NCI-H748 treated with DMSO at 0.1 percent for 48 hours (cell line): Measurements from ENCODE around the gene C13orf42.

Source experiments
- DNase-seq: peaks from one replicate; lab custom pipeline; 2025; lab: John Stamatoyannopoulos, UW

The C13orf42 gene

DNA sequence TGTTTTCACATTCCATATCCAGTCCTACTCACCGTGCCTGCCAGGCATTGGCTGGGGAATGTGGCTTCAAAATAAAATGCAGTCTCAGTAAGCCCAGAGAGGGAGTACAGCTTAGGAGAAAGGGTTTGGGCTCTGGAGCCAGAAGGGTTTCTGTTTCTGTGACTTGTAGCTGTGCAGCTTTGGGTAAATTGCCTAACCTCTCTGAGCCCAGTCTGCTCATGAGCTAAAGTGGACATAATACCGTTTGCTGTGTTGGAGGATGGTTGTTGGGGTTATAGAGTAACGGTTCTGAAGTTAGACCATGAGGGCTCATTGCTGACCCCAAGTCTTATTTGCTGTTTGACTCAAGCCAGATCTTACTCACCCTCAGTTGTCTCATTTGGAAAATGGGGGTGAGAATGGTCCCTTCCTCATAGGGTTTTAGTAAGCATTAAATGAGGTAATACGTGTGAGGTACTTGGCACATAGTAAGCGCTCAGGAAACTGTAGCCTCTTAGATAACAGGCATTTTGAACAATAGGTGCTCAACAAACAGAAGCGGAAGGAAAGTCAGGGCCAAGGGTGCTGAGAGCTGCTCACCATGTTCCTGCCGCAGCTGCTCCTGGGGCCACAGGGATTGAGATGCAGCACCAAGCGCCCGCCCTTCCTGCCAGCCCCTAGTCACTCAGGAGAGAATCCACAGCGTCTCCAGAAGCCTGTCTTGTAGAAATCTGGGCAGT, 45.5 kb downstream of the C13orf42 start:
- DNase-seq: no peak

DNA sequence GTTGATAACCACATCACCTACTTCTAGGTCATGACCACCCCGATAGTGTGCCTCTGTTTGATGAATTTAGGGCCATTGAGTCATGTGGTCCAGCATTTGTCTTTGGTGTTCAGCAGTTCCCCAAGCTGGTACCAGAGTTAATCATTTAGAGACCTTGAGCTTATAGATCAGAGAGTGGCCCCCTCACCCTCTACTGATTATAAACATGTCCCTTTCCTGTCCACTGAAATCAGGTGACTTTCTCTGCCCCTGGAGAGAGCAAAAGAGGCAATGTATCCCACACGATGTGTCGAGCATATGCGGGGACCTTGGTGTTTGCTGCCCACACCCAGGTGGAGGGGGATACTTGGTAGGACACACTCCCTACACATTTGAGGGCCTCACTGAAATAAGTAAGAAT, 46.3 kb downstream of the C13orf42 start:
- no peak for DNase-seq

DNA sequence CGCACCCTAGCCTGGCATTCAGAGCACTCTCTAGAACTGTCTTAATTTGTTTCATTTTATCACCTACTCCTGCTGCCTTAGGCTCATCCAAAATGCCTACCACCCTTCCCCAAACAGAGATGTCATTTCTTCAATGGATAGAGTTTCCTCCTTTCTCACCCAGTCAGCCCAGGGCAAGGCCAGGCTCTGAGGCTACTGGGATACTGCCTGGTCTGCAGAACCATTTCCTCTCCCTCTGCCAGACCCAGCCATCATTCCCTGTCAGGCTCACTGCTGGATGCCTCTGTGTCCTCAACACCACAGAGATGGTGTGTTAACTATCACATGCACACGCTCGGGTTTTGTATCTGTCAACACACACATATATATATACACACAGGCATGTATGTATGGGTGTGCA, 47.2 kb downstream of the C13orf42 start:
- no peak for DNase-seq

DNA sequence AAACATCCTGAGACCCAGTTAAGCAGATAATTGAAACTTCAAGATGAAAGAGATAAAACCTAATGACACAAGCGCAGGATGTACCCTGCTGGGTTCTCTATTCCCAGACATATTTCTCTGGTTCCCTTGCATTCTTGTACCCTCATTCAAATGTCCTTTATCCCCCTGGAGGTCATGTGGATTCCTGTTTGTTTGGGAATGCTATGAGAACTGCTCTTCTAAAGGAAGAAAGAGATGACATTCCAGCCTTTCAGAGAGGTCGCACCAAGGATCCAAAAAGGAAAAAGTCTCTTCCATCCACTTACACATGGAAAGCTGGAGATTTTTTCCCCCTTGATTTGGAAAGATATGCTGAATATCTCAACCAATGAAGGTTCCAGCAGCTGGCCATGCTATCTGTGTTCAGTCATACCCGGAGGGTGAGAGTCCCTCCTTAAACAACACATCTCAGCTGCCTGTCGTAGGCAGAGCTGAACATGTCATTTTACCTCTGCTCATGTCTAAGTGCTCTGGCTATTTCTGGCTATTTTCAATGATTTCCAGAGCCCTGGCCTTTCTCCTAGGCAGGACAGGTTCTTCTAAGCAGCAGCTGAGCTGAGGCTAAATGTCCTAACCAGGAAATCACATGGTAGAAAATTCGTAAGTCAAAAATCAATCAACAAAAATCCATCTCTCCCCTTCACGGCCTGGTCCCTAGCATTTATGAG, 52.5 kb downstream of the C13orf42 start:
- no peak for DNase-seq

DNA sequence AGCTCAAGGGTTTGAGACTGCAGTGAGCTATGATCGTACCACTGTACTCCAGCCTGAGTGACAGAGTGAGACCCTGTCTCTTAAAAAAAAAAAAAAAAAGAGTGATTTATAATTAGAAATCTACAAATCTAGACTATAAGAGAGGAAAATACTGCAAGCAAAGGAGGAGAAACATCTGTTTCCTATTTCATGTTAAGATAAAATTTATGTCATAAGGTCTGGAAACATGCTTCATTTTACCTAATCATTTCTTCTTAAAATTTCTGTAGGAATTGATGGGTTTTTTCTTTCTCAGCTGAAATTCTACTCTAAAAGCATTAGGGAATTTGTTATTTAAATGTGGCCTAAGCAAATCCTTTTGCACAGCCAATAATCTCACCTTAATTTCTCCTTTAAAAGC, 53.2 kb downstream of the C13orf42 start:
- no peak for DNase-seq

DNA sequence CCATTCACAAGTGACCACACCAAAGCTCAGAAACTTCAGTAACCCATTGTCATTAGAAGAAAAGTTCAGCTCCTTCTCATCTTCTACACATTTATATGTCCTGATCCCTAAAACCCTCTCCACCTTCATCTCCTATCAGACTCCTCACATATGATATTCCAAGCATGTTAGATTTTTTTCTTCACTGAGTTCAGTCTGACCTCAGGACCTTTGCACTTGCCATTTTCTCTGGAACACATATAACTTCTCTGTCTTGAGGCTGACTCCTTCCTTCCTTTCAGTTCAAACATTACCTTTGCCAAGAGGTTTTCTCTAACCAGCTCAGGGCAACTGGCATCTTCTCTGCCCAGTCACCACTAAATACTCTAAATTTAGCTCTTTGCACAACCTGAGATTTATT, 54.1 kb downstream of the C13orf42 start:
- DNase-seq: no peak

DNA sequence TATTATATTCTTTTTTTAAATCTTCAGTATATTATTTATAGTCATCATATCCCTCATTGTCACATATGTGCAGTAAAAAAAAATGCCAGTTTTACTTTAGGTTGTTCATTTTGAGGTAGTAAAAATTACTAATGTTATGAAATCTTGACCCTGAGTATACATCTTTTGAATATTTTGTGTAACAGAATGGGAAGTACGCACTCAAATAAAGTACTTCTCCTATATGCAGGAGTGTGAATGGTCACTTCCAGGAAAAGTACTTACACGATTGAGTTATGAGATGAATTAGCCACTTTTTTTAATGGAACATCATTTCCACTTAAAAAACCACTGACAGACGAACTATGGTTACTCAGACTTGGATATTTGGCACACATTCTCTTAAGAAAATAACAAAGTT, 58.5 kb downstream of the C13orf42 start:
- no peak for DNase-seq

DNA sequence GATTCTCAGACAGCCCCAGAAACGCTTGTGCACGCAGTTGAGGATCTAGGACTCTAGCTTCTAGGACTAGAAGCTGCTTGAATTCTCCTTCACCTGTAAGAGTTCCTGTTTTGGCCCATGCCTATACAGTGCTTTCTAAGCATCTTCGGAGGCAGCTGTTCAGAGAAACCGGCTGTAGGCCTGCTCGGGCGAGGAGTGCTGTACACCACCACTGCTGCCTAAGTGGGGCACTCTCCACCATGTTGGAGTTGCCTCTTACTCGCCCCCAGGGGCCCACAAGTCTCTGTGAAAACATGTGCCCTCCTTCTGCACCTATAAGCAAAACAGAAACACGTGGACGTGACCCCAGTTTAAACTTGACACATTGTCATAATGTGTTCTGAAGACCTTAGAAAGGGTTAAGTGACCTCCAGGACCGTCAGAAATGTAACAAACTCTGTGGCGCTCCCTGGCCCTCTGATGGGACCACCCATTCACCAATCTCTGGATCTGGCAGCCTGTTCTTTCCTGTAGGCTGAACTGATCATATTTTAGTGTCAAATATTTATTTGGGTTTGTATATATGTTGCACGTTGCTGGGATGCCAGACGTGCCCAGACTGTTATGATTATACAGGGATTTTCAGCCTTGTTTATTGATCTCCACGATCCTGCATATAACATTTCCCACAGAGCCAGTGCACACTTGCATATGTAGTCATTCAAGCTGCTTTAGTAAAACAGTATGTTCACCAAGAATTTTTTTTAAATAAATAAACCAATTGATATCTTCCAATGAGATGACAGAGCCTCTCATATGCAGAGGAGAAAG, 60.8 kb downstream of the C13orf42 start:
- DNase-seq: no peak

DNA sequence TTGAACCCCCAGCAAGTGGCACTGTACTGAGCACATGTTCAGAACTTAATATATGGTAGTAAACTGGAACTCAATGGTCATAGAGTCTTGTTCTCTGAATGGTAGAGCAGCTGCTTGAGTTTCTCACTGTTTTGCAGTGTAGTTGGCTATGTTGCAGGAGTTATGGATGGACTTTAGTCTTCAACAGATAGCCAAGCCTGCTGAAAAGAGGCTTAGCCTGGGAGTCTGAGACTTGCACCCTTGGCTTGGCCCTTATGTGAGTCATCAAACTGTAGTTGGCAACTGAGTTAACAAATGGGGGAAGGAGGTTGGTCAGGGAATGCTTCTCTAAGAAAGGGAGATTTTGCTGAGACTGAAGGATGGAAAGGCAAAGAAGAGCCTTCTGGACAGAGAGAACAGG, 62.5 kb downstream of the C13orf42 start:
- no peak for DNase-seq

DNA sequence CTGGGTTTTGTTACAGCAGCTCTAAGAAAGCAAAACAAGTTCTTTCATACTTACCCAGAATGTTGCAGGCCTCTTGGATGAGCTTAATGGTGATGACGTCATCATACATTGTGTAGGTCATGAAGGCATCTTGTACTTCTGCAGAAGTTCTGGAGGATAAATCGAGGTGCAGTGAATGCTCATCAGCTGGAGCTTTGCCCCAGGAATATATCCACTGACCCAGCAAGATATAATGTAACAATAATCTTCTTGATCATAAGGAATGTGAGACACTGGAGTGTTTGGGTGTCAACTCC, 63.0 kb downstream of the C13orf42 start:
- DNase-seq: no peak

DNA sequence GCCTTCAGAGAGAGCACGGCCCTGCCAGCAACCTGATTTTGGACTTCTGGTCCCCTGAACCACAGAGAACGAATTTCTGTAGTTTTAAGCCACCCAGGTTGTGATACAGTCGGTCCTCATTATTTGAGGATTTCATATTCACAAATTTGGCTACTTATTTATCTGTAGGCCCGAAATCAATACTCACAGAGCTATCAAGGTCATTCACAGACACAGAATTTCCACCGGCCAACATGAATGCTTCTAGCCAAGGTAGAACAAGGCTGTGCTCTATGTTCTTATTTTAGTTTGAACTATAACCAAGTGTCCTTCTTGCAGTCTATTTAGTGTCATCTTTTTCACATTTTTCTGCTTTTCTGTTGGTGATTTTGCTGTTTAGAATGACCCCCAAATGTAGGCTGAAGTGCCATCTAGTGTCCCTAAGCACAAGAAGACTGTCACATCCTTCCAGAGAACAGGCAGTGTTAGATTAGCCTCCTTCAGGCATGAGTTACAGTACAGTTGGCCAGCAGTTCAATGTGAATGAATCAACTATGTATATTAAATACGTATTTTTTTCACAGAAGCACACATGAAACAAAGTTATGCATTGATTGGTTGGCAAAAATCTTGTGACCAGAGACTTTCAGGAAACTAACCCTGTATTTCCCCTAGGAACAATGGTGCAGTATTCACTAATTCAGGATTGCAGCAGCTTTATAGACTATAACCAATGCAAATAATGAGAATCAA, 63.5 kb downstream of the C13orf42 start:
- DNase-seq: no peak

DNA sequence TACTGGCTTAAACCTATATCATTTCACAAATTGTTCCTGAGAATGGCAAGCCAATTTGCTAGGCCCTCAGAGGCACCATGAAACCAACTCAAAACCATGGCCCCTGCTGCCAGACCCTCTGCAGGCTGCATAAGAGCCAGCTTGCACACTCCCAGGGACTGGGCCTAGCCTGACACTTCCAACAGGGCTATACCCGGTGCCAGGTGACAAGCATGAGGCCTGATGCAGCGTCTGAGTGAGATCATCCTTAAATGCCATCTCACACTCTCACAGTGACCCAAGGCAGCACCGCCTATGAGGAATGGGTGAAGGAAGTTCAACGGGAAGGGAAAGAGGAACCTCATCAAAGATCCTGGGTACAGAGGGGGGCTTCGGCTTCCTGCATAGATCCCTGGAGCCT, 65.6 kb downstream of the C13orf42 start:
- no peak for DNase-seq

DNA sequence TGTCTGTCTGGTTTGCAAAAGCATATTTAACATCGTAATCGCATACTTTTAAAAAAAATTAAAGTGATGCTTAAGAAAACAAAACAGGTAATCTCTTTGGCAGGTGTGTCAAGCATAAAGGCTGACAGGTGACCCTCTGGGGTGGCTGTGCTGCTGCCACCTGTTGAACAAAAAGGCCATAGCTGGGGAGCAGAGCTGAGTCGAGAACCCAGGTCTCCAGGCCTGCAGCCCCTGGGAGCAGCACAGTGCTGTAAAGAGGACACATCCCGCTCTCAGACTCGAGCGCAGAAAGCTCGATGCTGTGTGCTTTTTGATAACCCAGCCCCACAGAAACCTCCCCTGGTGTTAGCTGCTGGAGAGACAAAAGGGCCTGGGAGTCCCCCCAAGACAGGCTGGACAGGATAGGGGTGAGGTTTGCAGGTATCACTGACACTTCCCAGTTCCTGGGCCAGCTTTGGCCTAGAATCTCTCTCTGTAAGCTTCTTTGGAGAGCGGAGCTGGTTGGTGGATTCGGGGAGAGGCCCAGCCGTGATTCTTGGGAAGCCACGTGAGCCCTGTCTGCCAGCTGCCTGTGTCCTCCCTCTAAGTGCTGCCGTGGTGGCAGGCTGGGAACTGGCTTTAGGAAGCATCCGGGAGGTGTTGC, 66.9 kb downstream of the C13orf42 start:
- DNase-seq: no peak

DNA sequence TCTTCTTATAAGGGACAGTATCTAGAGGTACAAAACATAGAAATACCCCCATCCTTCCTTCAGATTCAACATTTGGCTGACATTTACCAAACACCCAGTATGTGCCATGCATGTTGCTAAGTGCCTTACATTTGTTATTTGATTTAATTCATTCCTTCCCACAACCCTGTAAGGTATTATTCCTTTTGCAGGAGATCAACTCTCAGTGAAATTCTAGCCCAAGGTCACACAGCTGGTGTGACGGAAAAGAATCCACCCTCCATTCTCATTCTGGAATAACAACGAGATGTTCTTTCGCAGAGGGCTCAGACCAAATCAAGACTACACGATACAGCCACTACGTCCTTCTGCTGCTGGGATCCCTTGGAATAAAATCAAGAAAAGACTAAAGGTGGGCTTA, 67.8 kb downstream of the C13orf42 start:
- no peak for DNase-seq

DNA sequence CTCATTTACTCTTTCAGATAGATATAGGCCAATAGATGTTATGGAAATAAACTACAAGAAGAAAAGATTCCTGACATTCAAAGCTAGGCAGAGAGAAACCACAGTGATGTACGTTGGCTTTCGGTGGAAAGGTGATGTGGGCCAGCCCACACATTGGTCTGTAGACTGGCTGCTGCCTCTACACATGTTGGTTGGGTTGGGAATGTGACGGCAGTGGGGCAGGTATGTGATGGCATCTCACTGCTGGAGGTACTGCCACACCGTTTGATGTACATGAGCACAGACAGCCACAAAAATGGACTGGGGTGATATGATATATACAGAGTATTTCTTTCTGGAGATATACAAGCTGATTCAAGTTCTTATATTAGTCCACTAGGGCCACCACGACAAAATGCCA, 69.4 kb downstream of the C13orf42 start:
- DNase-seq: no peak

DNA sequence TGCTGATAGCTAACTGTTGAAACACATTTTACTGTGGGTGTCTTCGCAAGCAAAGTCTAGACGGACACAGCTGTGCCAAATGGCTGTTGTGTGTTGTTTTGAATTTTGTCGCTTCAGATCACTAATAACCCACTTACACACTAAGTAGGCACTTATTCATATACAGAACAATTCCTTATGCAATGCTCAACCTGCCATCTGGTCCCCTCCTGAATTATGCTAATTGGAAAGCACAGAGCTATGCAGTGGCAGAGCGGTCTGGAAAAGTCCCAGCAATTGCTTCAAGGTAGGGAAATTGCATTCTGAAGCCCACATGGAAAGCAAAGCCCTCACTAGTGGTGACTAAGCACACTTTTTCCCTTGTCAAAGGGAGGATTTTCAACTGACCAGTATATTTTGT, 69.9 kb downstream of the C13orf42 start:
- no peak for DNase-seq

DNA sequence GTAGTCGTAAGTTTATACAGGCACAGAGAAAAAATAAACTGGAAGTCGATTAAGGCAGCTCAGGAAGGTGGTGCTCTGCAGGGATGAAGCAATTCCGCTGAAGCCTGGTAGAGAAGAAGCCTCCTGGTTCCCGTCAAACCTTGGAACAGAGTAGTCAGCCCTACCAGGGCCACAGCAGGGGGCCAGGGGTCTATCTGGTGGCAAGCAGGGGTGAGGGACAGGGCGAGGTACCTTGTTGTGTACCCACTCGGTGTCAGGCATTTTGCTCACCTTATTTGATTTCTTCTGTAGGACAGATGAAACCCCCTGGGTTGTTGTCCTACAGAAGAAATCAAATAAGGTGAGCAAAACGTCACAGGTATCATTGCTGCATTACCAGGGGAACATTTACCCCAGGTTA, 70.6 kb downstream of the C13orf42 start:
- DNase-seq: no peak

DNA sequence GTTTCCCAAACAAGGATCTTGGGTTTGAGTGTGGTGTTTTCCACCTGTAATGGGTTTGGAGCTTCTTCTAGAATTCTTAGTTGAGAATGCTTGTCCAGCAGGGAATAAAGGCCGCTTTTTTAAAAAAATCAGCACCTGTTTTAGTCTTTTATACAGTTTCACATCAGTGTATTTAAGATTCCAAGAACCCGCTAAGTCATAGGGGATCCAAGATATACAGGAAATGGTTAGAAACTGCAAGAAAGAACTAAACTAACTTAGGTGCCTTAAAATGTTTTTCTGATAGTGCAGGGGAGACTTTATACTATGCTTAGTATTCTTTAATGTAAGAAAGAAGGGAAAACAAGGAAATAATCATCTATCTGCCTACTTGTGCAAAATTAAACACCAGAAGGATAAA, 74.7 kb downstream of the C13orf42 start:
- no peak for DNase-seq

DNA sequence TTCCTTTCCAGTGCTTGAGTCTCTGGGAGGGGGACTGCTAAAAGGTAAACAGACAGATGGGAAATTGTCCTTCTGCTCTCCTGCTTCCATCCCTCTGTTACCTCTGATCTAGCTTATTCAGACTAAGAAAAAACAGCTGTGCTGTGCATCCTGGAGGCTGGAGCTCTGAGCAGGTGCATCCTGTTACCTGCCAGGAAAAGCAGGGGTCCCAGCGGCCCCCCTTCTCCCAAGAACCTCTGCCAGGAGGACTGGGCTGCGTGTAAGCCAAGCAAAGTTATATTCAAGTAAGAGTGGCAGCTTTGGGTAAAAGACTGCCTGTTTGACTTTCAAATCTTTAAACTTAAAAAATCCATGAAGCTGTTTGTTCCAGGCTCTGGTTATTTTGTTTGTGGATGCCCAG, 75.1 kb downstream of the C13orf42 start:
- peak; percentile 80 for DNase-seq

DNA sequence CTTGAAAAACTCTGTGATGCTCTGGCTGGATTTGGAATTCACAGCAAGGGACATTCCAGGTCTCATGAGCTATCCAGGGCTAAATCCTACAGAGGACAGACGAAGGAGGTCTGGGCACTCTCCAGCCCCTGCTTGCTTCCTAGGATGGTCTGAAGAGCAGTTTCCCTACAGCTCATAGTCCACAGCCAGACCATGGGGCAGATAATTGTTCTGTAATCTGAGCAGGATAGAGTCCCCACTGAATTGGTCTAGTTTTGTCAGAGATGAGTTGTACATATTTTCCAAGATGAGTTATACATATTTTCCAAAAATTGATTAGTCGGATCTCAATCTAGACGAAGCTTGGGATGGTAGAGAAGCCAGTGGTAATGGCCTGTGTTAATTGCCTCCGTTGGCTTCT, 75.6 kb downstream of the C13orf42 start:
- no peak for DNase-seq

DNA sequence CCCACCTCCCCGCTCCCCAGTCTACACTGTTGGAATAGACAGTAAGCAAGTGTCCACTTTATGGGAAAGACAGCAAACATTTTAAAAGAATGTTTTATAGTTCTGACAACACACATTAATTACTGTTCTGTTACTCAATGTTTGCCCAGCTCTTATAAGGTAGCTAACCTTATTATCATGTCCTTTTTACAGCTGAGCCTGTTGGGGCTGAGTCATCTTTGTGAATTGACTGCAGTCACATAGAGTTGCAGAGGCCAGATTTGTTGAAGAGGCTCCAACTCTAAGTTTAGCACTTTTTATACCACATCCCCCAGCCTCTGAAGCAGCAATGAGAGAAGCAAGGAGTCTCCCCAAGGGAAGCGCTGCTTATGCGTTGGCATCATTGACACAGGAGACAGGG, 76.2 kb downstream of the C13orf42 start:
- peak; percentile 96 for DNase-seq
